ENCODE data around the gene PSMC3IP. TPM values are rescaled to one million over a fixed set of nuclear protein-coding genes. Genes with fewer than 3 reads are reported as not detected.
A peak's percentile ranks its signal among the peaks of the same experiment; 100 is the strongest.
"Not testable (repeated sequence)": the region's sequence is repeated elsewhere in the genome, so short reads cannot be mapped to it uniquely, and the experiment has no call there.

PSMC3IP gene
- total and polyA plus RNA-seq, 8 donors, result 0.89 to 6.5 (median 4.2) TPM; not detected in 2

DNA sequence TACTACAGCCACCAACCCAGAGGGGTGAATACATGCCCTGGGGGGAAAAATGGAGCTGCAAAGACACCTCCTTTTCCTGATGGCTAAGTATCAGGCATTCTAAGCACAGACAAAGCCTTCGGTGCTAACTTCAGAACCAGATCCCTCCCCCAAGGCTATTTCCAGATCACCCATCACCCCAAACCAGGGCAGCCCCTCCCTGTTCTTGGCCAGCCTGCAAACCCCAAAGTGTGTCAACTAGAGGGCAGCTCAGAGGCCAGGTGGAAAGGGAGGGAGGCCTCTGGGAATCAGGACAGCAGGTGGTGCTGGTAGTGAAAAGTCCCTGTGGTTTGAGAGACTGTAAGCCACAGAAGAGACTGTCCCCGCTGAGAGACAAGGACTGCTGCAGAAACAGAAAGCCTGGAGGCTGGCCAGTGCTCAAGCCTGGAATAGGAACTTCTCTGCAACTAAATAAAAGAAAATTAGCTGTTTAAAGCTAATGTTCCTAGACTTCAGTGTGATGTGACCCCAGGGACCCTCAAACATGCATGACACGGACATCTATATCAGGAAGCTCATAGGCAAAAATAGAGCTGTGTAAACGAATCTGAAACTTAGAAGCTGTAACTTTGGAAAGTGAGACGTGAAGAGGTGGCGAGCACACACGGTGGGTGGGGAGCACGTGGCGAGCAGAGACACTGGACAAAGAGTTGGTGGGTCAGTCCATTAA lies 41.1 kb upstream of the PSMC3IP start:
- peaks cover 15 to 26% (median 16%) of the 10 kb centered on the region in 4 donors for H3K4me1 ChIP-seq
- no peak overlapping the region for H3K4me3 ChIP-seq
- H3K36me3 ChIP-seq, result peaks cover 24 to 27% (median 26%) of the 10 kb centered on the region in 4 donors
- peak; percentile 76 to 86 for DNase-seq
- TF ChIP-seq POLR2A (IDR thresholded peaks at IDR 0.05) (no peak), POLR2AphosphoS5 (IDR thresholded peaks at IDR 0.05) (peak in 2 of 3 donors; percentile 74 to 83), EP300 (IDR thresholded peaks at IDR 0.05) (no peak)
- TF ChIP-seq, protein P1, sequence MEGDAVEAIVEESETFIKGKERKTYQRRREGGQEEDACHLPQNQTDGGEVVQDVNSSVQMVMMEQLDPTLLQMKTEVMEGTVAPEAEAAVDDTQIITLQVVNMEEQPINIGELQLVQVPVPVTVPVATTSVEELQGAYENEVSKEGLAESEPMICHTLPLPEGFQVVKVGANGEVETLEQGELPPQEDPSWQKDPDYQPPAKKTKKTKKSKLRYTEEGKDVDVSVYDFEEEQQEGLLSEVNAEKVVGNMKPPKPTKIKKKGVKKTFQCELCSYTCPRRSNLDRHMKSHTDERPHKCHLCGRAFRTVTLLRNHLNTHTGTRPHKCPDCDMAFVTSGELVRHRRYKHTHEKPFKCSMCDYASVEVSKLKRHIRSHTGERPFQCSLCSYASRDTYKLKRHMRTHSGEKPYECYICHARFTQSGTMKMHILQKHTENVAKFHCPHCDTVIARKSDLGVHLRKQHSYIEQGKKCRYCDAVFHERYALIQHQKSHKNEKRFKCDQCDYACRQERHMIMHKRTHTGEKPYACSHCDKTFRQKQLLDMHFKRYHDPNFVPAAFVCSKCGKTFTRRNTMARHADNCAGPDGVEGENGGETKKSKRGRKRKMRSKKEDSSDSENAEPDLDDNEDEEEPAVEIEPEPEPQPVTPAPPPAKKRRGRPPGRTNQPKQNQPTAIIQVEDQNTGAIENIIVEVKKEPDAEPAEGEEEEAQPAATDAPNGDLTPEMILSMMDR (IDR thresholded peaks at IDR 0.05), result peak in 3 of 7 experiments; percentile 8 to 65 (median 43)
- intact Hi-C loops (cut with DNase I; ENCODE audit: low total_unique reads), result no loop called here
- WGBS, 5 donors, result 25 to 37% (median 35%) methylated on average over 9 of the region's 9 CpGs
- peak overlapping the region; percentile 64 to 77 (median 71) for H3K27ac ChIP-seq
- no peaks in the 10 kb centered on the region for H3K9me3 ChIP-seq
- no peaks in the 10 kb centered on the region for H3K27me3 ChIP-seq

DNA sequence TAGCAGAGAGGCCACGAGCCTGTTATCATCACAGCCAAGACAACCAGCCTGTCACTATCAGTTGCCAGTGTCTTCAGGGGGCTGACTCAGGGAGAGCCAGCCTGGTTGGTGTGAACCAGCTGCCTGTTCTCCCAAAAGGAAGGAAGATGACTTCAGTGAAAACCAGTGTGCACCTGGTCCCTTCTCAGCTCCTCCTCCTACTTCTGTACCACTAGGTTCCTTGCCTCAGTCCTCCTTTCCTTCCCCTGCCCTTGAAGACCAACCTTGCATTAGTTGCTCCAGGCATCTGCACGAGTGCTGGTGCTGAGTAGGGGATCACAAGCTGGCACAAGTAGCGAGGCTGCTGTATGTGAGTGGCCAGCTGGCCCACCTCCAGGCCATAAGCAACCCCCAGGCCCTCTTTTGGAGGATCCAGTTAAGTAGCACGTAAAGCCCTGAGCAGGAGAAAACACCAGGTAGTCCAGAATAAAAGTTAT lies 40.5 kb upstream of the PSMC3IP start:
- Histone ChIP-seq H3K36me3 (peaks cover 30 to 34% (median 32%) of the 10 kb centered on the region in 4 donors), H3K4me3 (no peak overlapping the region), H3K9me3 (no peaks in the 10 kb centered on the region), H3K27ac (peak overlapping the region; percentile 64 to 77 (median 71)), H3K27me3 (no peaks in the 10 kb centered on the region), H3K4me1 (peaks cover 15 to 20% (median 16%) of the 10 kb centered on the region in 4 donors)
- WGBS, 5 donors, result 26 to 49% (median 40%) methylated on average over 4 of the region's 4 CpGs
- no peak for TF ChIP-seq POLR2AphosphoS5 (IDR thresholded peaks at IDR 0.05)
- no peak for TF ChIP-seq POLR2A (IDR thresholded peaks at IDR 0.05)
- TF ChIP-seq EP300 (IDR thresholded peaks at IDR 0.05), result no peak
- TF ChIP-seq, protein P1 (IDR thresholded peaks at IDR 0.05), result no peak
- intact Hi-C loops (cut with DNase I; ENCODE audit: low total_unique reads), result no loop called here
- peak in 1 of 2 donors; percentile 10 for DNase-seq

DNA sequence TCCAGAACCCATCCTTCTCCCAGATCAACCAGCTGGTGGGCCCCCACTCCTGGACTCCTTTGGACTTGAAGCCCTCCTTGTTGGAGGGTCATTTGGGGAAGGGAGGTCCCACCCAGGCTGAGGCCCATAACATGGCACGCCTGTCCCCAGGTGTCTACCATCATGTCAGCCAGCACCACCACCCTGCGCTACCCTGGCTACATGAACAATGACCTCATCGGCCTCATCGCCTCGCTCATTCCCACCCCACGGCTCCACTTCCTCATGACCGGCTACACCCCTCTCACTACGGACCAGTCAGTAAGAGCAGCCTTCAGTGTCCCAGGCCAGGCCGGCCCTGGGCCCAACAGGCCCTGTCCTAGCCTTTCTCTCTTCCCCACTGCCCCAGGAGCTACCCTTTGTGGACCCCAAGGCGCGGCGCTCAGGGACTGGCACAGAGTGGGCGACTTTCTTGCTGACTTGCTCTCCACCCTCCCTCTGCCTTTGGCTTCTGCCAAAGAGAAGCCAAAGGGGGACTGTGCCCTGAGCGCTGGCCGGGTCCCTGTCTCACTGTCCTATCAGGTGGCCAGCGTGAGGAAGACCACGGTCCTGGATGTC lies 36.3 kb upstream of the PSMC3IP start:
- Histone ChIP-seq H3K4me1 (peaks cover 17 to 23% (median 19%) of the 10 kb centered on the region in 4 donors), H3K36me3 (peaks cover 43 to 51% (median 48%) of the 10 kb centered on the region in 4 donors), H3K4me3 (no peak overlapping the region), H3K9me3 (no peaks in the 10 kb centered on the region), H3K27me3 (no peaks in the 10 kb centered on the region), H3K27ac (no peak overlapping the region)
- WGBS, 5 donors, result 94 to 98% (median 96%) methylated on average over 17 of the region's 17 CpGs
- TF ChIP-seq EP300 (IDR thresholded peaks at IDR 0.05), result no peak
- TF ChIP-seq POLR2AphosphoS5 (IDR thresholded peaks at IDR 0.05), result no peak
- TF ChIP-seq, protein P1 (IDR thresholded peaks at IDR 0.05), result no peak
- TF ChIP-seq POLR2A (IDR thresholded peaks at IDR 0.05), result no peak
- intact Hi-C loops (cut with DNase I; ENCODE audit: low total_unique reads), result no loop called here
- DNase-seq, result no peak

DNA sequence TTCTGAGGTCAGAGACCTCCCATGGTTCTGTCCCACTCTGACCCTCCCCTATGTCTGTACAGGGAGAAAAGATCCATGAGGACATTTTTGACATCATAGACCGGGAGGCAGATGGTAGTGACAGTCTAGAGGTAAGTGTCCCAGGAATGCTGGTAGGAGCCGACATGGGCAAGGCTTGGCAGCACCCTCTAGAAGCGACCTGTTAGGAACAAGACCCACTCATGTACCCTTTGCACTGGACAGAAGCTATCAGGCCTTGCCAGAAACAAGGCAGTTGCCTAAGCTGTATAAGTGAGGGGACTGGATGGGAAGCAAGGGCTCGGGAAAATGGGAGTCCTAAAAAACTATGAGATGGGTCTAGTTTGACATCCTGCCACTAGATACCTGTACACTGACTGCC lies 34.5 kb upstream of the PSMC3IP start:
- Histone ChIP-seq H3K4me1 (peaks cover 20 to 28% (median 22%) of the 10 kb centered on the region in 4 donors), H3K27me3 (no peaks in the 10 kb centered on the region), H3K9me3 (no peaks in the 10 kb centered on the region), H3K27ac (no peak overlapping the region), H3K4me3 (no peak overlapping the region), H3K36me3 (peaks cover 43 to 51% (median 48%) of the 10 kb centered on the region in 4 donors)
- DNase-seq, result no peak
- TF ChIP-seq POLR2AphosphoS5 (IDR thresholded peaks at IDR 0.05) (no peak), EP300 (IDR thresholded peaks at IDR 0.05) (no peak), POLR2A (IDR thresholded peaks at IDR 0.05) (no peak)
- TF ChIP-seq, protein P1 (IDR thresholded peaks at IDR 0.05), result no peak
- intact Hi-C loops (cut with DNase I; ENCODE audit: low total_unique reads), result no loop called here
- 95 to 98% (median 97%) methylated on average over 4 of the region's 4 CpGs for WGBS, 5 donors

DNA sequence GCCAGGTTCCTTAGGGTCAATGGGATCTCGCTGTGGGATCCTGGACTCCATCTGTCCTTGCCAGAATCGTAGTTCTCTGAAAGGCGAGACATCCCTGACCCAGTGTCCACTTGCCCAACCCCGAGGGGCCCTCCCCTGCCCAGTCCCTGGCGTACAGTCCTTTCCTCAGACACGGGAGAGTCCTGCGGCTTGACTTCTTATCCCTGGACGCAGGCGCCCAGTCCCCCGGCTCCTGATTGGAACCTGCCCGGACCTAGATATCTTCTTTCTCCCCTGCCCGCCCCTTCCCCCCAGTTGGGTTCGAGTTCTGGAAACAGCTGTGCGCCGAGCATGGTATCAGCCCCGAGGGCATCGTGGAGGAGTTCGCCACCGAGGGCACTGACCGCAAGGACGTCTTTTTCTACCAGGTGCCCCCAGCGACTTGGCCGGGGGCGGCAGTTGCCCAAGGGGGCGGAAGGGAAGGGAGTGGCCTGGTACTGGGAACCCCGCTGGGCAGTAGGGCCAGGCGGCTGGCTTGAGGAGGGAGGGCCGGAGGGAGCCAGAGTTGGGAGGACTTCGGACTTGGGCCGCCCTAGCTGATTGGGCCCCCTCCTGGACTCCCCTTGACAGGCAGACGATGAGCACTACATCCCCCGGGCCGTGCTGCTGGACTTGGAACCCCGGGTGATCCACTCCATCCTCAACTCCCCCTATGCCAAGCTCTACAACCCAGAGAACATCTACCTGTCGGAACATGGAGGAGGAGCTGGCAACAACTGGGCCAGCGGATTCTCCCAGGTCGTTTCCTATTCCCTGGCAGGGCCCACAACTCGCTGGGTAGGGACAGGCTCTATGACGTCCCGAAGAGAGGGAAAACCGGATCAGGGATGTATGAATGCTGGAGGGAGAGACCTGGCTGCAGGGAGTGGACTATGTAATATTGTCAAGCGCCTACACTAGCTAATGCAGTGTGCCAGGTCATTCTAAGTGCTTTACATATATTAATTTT lies 32.6 kb upstream of the PSMC3IP start:
- Histone ChIP-seq H3K36me3 (peaks cover 34 to 39% (median 37%) of the 10 kb centered on the region in 4 donors), H3K27ac (peak overlapping the region; percentile 81 to 94 (median 91)), H3K4me1 (peaks cover 29 to 47% (median 41%) of the 10 kb centered on the region in 4 donors), H3K4me3 (peak overlapping the region; percentile 71 to 91 (median 83))
- H3K27me3 ChIP-seq; H3K9me3 ChIP-seq; intact Hi-C loops (cut with DNase I; ENCODE audit: low total_unique reads): not testable (repeated sequence)
- DNase-seq, result peak in 1 of 2 donors; percentile 48
- WGBS, 5 donors, result 7 to 10% (median 8%) methylated on average over 27 to 35 of the region's 42 CpGs
